Neuron (in vitro differentiated cells): ENCODE results near the gene SHB.

Experiments used
- H2AFZ ChIP-seq: one replicate; pipeline ENCODE4 v1.6.1; 2013; ENCODE audit warnings: low read depth, mild to moderate bottlenecking, inconsistent platforms, low read length, moderate library complexity
- H3K27me3 ChIP-seq: one replicate; pipeline ENCODE4 v1.6.1; 2013; ENCODE audit warnings: low read length; ENCODE audit not compliant: insufficient read depth
- H3K36me3 ChIP-seq: one replicate; pipeline ENCODE4 v1.6.1; 2013; ENCODE audit warnings: low read length; ENCODE audit not compliant: insufficient read depth
- H3K4me1 ChIP-seq: one replicate; pipeline ENCODE4 v1.6.1; 2013; ENCODE audit warnings: low read length; ENCODE audit not compliant: insufficient read depth
- H3K4me3 ChIP-seq: 2 replicates; pipeline ENCODE4 v1.5.1; 2013; ENCODE audit warnings: mild to moderate bottlenecking, low read length, moderate library complexity
- H3K9me3 ChIP-seq: one replicate; pipeline ENCODE4 v1.6.1; 2013; ENCODE audit warnings: low read length

Gene SHB

DNA sequence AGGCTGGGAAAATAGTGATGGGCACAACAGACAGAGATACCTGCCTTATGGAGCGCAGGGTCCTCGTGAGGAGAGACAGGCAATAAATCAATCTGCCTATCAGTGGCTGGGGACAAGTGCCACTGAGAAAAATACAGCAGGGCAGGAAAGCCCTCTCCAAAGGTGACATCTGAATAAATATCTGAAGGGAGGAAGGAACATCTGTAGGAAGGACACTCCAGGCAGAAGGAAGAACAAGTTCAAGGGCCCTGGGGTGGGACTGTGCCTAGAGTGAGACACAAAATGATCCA is 111.4 kb downstream of the SHB start:
- Histone ChIP-seq H3K4me3 (no peak overlapping the region), H3K27me3 (no peaks in the 10 kb centered on the region), H3K4me1 (no peaks in the 10 kb centered on the region), H2AFZ (no peak overlapping the region), H3K9me3 (no peaks in the 10 kb centered on the region), H3K36me3 (no peaks in the 10 kb centered on the region)

- no peaks in the 10 kb centered on the region for H3K36me3 ChIP-seq
- no peaks in the 10 kb centered on the region for H3K27me3 ChIP-seq
- no peak overlapping the region for H3K4me3 ChIP-seq
- H2AFZ ChIP-seq = no peak overlapping the region
- H3K4me1 ChIP-seq = no peaks in the 10 kb centered on the region
- no peaks in the 10 kb centered on the region for H3K9me3 ChIP-seq
Observed at GRCh38 chr9:37956904-37957663, 111.9 kb downstream of the SHB start.

- H3K36me3 ChIP-seq = no peaks in the 10 kb centered on the region
- H3K9me3 ChIP-seq = no peaks in the 10 kb centered on the region
- H3K4me1 ChIP-seq = no peaks in the 10 kb centered on the region
- no peaks in the 10 kb centered on the region for H3K27me3 ChIP-seq
- no peak overlapping the region for H3K4me3 ChIP-seq
- no peak overlapping the region for H2AFZ ChIP-seq
Observed at GRCh38 chr9:37956423-37956820, 112.6 kb downstream of the SHB start.

DNA sequence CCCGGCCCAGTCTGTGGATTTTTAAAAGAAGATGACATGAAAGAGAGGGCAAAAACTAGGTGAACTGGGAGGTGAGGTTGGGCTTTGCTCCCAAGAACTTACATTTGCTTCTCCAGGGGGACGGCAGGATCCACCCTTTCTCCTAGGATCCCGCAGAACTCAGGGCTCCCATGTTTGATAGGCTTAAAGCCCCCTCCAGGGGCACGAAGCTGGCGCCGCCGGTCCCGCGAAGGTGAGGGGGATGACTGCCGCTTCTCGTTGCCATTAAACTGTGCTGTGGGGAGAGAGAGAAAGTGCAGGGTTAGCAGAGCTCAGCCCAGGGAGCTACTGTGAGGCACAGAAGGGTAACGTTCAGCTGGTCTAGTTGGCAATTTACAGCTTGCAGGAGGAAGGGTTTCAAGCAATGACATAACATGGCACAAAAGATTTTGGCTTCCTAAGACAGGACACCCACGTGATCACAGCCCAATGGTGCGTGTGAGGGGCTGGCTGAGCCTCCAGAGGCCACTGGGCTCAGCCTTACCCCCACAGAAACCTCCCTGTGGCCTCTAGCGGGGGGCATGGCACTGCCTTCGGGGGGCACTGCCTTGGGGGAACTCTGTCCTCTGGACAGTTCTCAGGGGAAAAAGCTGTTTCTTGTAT is 113.1 kb downstream of the SHB start:
- no peaks in the 10 kb centered on the region for H3K27me3 ChIP-seq
- no peak overlapping the region for H2AFZ ChIP-seq
- H3K4me1 ChIP-seq = no peaks in the 10 kb centered on the region
- H3K36me3 ChIP-seq = no peaks in the 10 kb centered on the region
- no peaks in the 10 kb centered on the region for H3K9me3 ChIP-seq
- H3K4me3 ChIP-seq = no peak overlapping the region

DNA sequence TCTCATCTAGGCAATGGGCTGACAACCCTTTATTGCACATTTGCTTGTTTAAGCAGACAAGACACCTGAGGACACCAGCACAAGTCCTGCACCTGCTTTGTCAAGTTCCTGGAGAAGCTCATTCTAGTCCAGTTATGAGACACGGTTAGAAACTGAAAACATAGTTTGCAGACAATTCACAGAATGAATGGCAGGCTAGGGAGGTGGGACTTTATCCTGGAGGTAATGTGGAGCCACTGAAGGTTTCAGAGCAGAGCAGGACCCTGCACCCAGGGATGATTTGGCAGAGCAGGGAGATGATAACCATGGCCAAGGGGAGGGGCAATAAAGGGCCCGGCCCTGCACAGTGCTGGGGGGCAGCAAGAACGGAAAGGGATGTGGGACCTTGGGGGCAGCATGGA is 114.4 kb downstream of the SHB start:
- H3K27me3 ChIP-seq = no peaks in the 10 kb centered on the region
- H3K9me3 ChIP-seq = no peaks in the 10 kb centered on the region
- H3K4me3 ChIP-seq = no peak overlapping the region
- H2AFZ ChIP-seq = no peak overlapping the region
- no peaks in the 10 kb centered on the region for H3K4me1 ChIP-seq
- H3K36me3 ChIP-seq = no peaks in the 10 kb centered on the region

DNA sequence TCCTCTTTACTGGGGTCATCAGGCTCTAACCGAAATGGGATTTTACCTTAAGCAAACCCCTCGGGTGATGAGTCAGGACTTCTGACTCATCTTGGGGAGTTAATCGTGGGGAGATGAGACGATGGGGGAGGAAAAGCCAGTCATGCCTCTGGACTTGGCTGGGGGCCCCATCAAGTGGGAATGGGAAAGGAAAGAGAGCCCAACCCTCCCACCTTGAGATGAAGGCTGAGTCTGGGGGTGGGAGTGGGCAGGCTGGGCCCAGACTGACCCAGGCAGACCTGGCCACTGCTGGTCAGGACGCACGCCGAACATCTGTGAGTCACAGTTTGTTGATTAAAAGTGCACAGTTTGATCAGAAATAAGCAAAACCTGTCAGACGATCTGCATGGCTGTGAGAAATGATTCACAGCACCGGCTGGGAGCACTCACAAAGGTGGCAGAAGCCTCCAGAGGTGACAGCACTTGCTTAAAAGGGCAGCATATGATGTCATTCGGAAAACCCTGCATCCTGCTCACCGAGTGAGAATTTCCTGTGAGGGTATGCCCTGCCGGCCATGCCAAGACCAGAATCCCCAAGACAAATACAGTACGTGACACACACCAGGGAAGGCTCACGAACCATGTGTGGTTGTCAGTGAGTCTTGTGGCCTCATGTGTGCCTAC is 115.1 kb downstream of the SHB start:
- no peaks in the 10 kb centered on the region for H3K27me3 ChIP-seq
- H2AFZ ChIP-seq = no peak overlapping the region
- H3K4me1 ChIP-seq = no peaks in the 10 kb centered on the region
- H3K9me3 ChIP-seq = no peaks in the 10 kb centered on the region
- no peaks in the 10 kb centered on the region for H3K36me3 ChIP-seq
- H3K4me3 ChIP-seq = no peak overlapping the region

- H3K9me3 ChIP-seq = no peaks in the 10 kb centered on the region
- no peaks in the 10 kb centered on the region for H3K4me1 ChIP-seq
- no peaks in the 10 kb centered on the region for H3K36me3 ChIP-seq
- no peak overlapping the region for H2AFZ ChIP-seq
- H3K27me3 ChIP-seq = no peaks in the 10 kb centered on the region
- H3K4me3 ChIP-seq = no peak overlapping the region
Observed at GRCh38 chr9:37953206-37953774, 115.7 kb downstream of the SHB start.

- Histone ChIP-seq H3K36me3 (no peaks in the 10 kb centered on the region), H2AFZ (no peak overlapping the region), H3K27me3 (no peaks in the 10 kb centered on the region), H3K4me3 (no peak overlapping the region), H3K4me1 (no peaks in the 10 kb centered on the region), H3K9me3 (no peaks in the 10 kb centered on the region)
Observed at GRCh38 chr9:37952731-37953130, 116.3 kb downstream of the SHB start.

DNA sequence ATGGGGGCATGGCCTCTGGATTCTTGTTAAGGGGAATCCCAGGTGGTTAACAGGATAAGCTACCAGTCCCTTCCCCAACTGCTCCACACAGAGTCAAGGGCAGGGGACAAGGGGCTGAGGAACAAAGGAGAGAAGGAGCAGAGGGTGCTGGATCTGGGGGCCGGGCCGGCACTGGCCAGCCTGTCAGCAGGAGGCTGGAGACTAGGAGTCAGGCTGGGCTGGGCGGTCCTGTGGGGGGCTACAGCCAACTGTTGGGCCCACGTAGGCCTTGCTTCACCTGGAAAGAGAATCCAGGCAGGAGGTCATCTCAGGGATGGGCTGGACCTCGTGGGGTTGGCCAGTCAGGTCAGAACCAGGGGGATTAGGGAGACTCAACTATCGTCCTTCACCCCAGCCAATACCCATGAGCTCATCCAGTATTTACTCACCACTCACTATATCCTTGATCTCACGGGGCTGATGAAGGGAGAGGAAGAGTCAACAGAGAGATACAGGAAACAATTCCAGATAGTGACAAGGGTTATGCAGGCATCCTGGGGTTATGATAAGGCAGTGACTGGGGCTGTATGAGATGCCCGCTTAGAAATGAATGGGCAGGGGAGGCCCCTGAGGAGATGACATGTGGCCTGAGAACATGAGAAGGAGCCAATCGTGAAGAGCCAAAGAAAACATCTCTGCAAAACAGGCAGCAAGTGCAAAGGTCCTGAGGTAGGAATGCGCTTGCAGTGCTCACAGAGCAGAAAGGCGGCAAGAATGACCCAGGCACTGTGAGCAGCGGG is 117.2 kb downstream of the SHB start:
- Histone ChIP-seq H2AFZ (no peak overlapping the region), H3K27me3 (no peaks in the 10 kb centered on the region), H3K4me1 (no peaks in the 10 kb centered on the region), H3K36me3 (no peaks in the 10 kb centered on the region), H3K4me3 (no peak overlapping the region), H3K9me3 (no peaks in the 10 kb centered on the region)

DNA sequence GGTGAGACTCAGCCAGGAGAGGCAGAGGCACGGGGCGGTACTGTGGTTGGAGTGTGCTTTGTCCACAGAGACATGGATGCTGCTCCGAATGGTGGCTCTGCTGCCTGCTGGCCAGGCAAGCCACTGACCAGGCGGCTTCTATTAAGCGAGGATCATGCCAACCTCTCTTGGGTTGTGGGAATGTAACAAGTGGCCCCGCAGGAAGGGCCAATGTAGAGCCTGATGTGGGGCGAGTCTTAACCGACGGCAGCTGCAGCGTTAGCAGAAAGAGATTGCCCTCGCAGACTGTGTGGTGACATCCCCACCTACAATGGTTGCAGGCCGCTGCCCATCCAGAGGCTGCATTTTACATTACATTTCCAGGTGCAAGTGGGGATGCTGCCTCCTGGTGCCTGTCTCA is 118.5 kb downstream of the SHB start:
- Histone ChIP-seq H2AFZ (no peak overlapping the region), H3K4me3 (no peak overlapping the region), H3K27me3 (no peaks in the 10 kb centered on the region), H3K36me3 (no peaks in the 10 kb centered on the region), H3K9me3 (no peaks in the 10 kb centered on the region), H3K4me1 (no peaks in the 10 kb centered on the region)

- Histone ChIP-seq H3K27me3 (no peaks in the 10 kb centered on the region), H3K4me1 (no peaks in the 10 kb centered on the region), H3K4me3 (no peak overlapping the region), H2AFZ (no peak overlapping the region), H3K9me3 (no peaks in the 10 kb centered on the region), H3K36me3 (no peaks in the 10 kb centered on the region)
Observed at GRCh38 chr9:37949576-37949975, 119.5 kb downstream of the SHB start.

DNA sequence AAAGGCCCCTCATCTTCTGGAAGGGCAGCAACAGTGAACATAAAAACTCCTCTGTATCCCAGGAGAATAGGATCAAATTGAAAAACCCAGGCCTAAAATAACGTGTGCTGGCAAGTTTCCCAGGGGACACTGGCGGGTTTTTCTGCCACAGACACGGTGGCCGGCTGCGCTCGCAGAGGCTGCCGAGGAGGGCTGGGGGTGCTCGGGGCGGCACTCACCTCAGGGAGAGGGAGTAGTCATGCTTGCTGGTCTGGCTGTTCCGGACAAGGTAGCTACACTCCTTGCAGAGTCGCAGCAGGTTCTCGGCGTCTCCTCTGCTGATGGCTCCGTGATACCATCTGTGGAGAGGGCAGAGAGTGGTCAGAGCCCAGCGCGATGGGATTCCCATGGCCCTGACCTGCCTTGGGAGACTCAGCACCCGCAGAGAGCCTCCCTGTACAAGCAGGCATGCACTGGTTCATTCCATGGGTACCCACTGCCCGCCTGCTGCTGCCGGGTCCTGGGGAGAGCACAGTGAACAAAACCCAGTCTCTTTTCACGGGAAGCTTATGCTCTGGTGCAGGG is 120.5 kb downstream of the SHB start:
- Histone ChIP-seq H3K4me1 (no peaks in the 10 kb centered on the region), H3K27me3 (no peaks in the 10 kb centered on the region), H3K36me3 (no peaks in the 10 kb centered on the region), H3K4me3 (no peak overlapping the region), H2AFZ (no peak overlapping the region), H3K9me3 (no peaks in the 10 kb centered on the region)

DNA sequence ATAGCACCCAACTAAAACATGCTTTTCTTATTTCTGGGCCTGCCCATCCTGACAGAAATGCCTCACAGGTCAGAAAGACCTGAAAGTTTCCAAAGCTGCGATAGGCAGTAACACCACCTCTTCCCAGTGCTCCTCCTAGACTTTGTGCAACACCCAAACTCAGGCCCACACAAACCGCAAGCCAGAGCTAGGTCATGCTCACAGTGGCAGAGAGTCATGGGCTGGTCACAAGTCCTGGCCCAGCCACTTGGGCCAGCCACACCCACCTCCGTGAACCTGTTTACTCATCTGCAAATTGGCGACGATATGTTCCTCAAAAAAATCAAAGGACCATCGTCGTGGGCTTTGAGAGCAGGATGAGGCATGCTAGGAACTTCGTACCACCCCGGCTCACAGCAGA is 121.0 kb downstream of the SHB start:
- H3K4me1 ChIP-seq = no peaks in the 10 kb centered on the region
- no peak overlapping the region for H3K4me3 ChIP-seq
- no peaks in the 10 kb centered on the region for H3K36me3 ChIP-seq
- no peaks in the 10 kb centered on the region for H3K27me3 ChIP-seq
- H3K9me3 ChIP-seq = no peaks in the 10 kb centered on the region
- no peak overlapping the region for H2AFZ ChIP-seq
